Activated CD8-positive, alpha-beta memory T cell treated with anti-CD3 and anti-CD28 coated beads, Interleukin-2, amount 10 ng/mL, durations not matched to agents 7 days and 5 days (primary cell): Measurements from ENCODE around the gene CYB5B. TPM values are rescaled to one million over a fixed set of nuclear protein-coding genes. Genes with fewer than 3 reads are reported as not detected.

ENCODE experiments used
- ATAC-seq: fragments of 150-1000 bp; cut with Tn5 transposase; one replicate; pipeline ENCODE4 v1.10.0; 2021; ENCODE audit warnings: moderate library complexity
- CTCF ChIA-PET: fragments of 350-600 bp; sonication (Branson Sonifier 250); formaldehyde crosslinking; loops from one replicate; lab custom pipeline; 2021; ENCODE audit warnings: antibody characterized with exemption; lab: Charles Lee
- DNase-seq: peaks from one replicate; pipeline ENCODE4 v3.0.0-alpha.2; 2020
- H3K27ac Mint-ChIP-seq: one replicate; pipeline ENCODE4 v1.8.0; 2021; ENCODE audit warnings: mild to moderate bottlenecking, mixed read lengths
- H3K27me3 Mint-ChIP-seq: one replicate; pipeline ENCODE4 v1.8.0; 2021; ENCODE audit warnings: mixed read lengths
- H3K36me3 Mint-ChIP-seq: one replicate; pipeline ENCODE4 v1.8.0; 2021; ENCODE audit warnings: mild to moderate bottlenecking, mixed read lengths
- H3K4me1 Mint-ChIP-seq: one replicate; pipeline ENCODE4 v1.8.0; 2021; ENCODE audit warnings: mixed read lengths
- H3K4me3 Mint-ChIP-seq: one replicate; pipeline ENCODE4 v1.8.0; 2021; ENCODE audit warnings: mild to moderate bottlenecking, moderate library complexity, mixed read lengths
- H3K9me3 Mint-ChIP-seq: one replicate; pipeline ENCODE4 v1.8.0; 2022; ENCODE audit warnings: low read depth, mixed read lengths
- total RNA-seq, 2 experiments: library from RNA; stranded (reverse); gene quantifications; one replicate each; pipeline ENCODE4 v1.2.3, GENCODE V29; 2021

CYB5B gene
- total RNA-seq, 2 experiments from 2014 or later, result 149 to 189 TPM

DNA sequence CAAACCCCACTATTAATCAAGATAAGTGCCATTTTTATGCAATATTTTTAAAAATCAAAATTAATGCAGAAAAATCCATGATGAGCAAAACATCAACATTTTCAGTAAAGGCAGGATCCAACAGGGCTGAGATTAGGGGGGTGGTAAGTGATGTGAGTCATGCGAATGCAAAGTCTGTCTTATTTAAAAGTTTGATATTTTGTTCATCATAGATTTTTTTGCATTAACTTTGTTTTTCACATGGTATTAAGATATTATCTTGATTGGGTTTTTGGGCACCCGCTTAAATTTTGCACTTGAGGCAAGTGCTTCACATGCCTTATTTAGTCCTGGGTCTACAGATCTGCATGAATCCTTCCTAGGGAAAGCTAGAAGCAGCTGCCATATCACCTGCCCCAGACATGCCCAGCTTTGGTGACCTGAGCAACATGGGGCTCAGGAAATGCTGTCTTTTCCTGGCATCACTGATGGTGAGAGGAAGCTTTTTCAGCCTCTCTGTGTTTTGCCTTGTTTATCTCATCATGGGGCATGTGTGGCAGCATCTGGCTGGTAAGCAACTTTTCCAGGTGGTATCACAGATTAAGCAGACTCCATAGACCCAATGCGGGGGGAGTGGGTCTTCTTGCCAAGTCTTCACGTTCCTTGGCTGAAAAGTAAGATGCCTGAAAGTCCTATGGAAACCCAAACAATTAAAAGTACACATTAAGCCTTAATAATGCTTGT lies 83.8 kb downstream of the CYB5B start:
- H3K4me1 Mint-ChIP-seq, result peaks cover 3% of the 10 kb centered on the region
- H3K27ac Mint-ChIP-seq, result no peak overlapping the region
- ATAC-seq (no peak), DNase-seq (no peak)
- no peaks in the 10 kb centered on the region for H3K27me3 Mint-ChIP-seq
- no peak overlapping the region for H3K4me3 Mint-ChIP-seq
- CTCF ChIA-PET, result no interaction called here
- H3K36me3 Mint-ChIP-seq, result no peaks in the 10 kb centered on the region
- no peaks in the 10 kb centered on the region for H3K9me3 Mint-ChIP-seq

DNA sequence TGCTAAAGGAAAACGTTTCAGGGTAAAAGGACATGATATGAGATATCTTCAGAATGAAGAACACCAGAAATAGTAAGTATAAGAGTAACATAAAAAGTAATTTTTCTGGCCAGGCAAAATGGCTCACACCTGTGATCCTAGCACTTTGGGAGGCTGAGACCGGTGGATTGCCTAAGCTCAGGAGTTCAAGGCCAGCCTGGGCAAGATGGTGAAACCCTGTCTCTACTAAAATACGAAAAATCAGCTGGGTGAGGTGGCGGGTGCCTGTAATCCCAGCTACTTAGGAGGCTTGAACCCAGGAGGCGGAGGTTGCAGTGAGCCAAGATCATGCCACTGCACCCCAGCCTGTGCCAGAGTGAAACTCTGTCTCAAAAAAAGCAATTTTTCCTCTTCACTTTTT lies 84.7 kb downstream of the CYB5B start:
- CTCF ChIA-PET, result no interaction called here
- H3K27me3 Mint-ChIP-seq, result no peaks in the 10 kb centered on the region

GRCh38 chr16:69511651-69512050 lies 87.2 kb downstream of the CYB5B start:
- no peak for ATAC-seq

More for the DNA sequence above, 84.7 kb downstream of the CYB5B start:
- no peak for DNase-seq
- Mint-ChIP-seq H3K27ac (no peak overlapping the region), H3K36me3 (no peaks in the 10 kb centered on the region), H3K4me1 (peaks cover 3% of the 10 kb centered on the region), H3K4me3 (no peak overlapping the region), H3K9me3 (no peaks in the 10 kb centered on the region)
- ATAC-seq, result no peak

DNA sequence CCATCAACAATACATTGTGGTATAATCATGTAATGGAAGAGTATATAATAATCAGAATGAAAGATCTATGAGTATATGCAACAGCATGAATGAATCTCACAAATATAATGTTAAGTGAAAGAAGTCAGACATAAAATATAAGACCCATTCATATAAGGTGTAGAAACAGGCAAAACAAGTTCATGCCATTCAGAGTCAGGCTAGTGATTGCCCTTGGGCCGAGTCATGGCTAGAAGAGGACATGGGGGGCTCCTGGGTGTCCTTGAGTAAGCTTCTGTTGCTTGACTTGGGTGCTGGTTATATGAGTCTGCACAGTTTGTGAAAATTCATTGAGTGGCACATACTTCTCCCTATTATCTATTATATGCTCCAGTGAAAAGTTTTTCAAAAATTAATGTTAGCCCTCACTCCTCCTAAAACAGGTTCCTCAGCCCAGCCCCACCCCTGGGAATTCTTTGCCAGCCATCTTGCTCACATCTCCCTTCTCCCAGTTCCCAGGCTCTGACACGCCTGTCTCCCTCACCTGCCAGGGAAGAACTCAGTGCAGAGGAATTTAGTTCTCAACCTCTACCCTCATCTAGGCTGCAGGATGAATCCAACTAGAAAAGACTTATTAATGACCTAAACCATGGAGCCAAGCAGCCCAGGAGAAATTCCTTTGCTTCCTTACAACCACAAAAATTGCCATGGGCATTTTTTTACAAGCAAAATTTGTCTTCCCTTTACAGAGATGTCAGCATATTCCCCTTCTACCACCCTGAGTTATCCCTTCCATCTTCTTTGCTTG lies 89.0 kb downstream of the CYB5B start:
- no peaks in the 10 kb centered on the region for H3K27me3 Mint-ChIP-seq
- CTCF ChIA-PET, result no interaction called here
- H3K36me3 Mint-ChIP-seq, result peaks cover 2% of the 10 kb centered on the region
- ATAC-seq (no peak), DNase-seq (no peak)
- no peak overlapping the region for H3K27ac Mint-ChIP-seq
- no peak overlapping the region for H3K4me3 Mint-ChIP-seq
- H3K9me3 Mint-ChIP-seq, result no peaks in the 10 kb centered on the region
- H3K4me1 Mint-ChIP-seq, result peaks cover under 1% of the 10 kb centered on the region

More at GRCh38 chr16:69511651-69512050, 87.2 kb downstream of the CYB5B start:
- DNase-seq, result no peak
- H3K4me1 Mint-ChIP-seq, result peaks cover 3% of the 10 kb centered on the region
- no peak overlapping the region for H3K27ac Mint-ChIP-seq
- peaks cover 2% of the 10 kb centered on the region for H3K36me3 Mint-ChIP-seq
- CTCF ChIA-PET, result no interaction called here
- no peaks in the 10 kb centered on the region for H3K27me3 Mint-ChIP-seq
- H3K9me3 Mint-ChIP-seq, result no peaks in the 10 kb centered on the region
- H3K4me3 Mint-ChIP-seq, result no peak overlapping the region

- CTCF ChIA-PET, result no interaction called here
- no peaks in the 10 kb centered on the region for H3K4me1 Mint-ChIP-seq
- H3K4me3 Mint-ChIP-seq, result no peak overlapping the region
- no peaks in the 10 kb centered on the region for H3K9me3 Mint-ChIP-seq
- no peak overlapping the region for H3K27ac Mint-ChIP-seq
- H3K36me3 Mint-ChIP-seq, result peaks cover 2% of the 10 kb centered on the region
- no peaks in the 10 kb centered on the region for H3K27me3 Mint-ChIP-seq
- ATAC-seq (no peak), DNase-seq (no peak)
These were observed 89.9 kb downstream of the CYB5B start for GRCh38 chr16:69514356-69514755.

Other genes starting within 250 kb of the CYB5B start
- 10 to 100 TPM; 21.5 to 30.6 TPM for gene SNTB2, start 237.5 kb upstream of the CYB5B start, total RNA-seq
- gene VPS4A, start 113.3 kb upstream of the CYB5B start, total RNA-seq, result 10 to 100 TPM; 31.5 to 38.9 TPM
- gene PDF, start 94.0 kb upstream of the CYB5B start, total RNA-seq, result 10 to 100 TPM; 18.3 to 21.3 TPM
- 10 to 100 TPM; 27.6 to 32.7 TPM for gene COG8, start 85.1 kb upstream of the CYB5B start, total RNA-seq
- 10 to 100 TPM; 36.2 to 48.8 TPM for gene NIP7, start 84.8 kb upstream of the CYB5B start, total RNA-seq
- gene TMED6, start 72.8 kb upstream of the CYB5B start, total RNA-seq, result 1 to 10 TPM; 1.5 TPM
- gene TERF2, start 38.6 kb upstream of the CYB5B start, total RNA-seq, result 10 to 100 TPM; 48.7 to 58.2 TPM
- gene NFAT5, start 141.3 kb downstream of the CYB5B start, total RNA-seq, result 10 to 100 TPM; 28.7 to 36.8 TPM